Large intestine (tissue), 3 donors: ENCODE data around the gene DSG4. TPM values are rescaled to one million over a fixed set of nuclear protein-coding genes. Genes with fewer than 3 reads are reported as not detected.

Experiments
- DNase-seq, 2 donors: peaks; one replicate each; pipeline versions ENCODE4 v3.0.0 to v3.0.0-alpha.2; 2013
- H3K27ac ChIP-seq: one replicate; pipeline ENCODE4 v1.5.1; 2013; ENCODE audit warnings: low read length
- H3K27me3 ChIP-seq: 2 replicates; pipeline ENCODE4 v1.6.1; 2013; ENCODE audit warnings: low read length; ENCODE audit not compliant: control insufficient read depth, insufficient read depth
- H3K36me3 ChIP-seq: 2 replicates; pipeline ENCODE4 v1.6.1; 2013; ENCODE audit warnings: low read length; ENCODE audit not compliant: control insufficient read depth, insufficient read depth
- H3K4me1 ChIP-seq: one replicate; pipeline ENCODE4 v1.6.1; 2013; ENCODE audit warnings: low read length; ENCODE audit not compliant: control insufficient read depth, insufficient read depth
- H3K4me3 ChIP-seq: one replicate; pipeline ENCODE4 v1.5.1; 2013; ENCODE audit warnings: low read length
- H3K9me3 ChIP-seq: one replicate; pipeline ENCODE4 v1.6.1; 2013; ENCODE audit warnings: mild to moderate bottlenecking, low read depth, low read length, moderate library complexity; ENCODE audit not compliant: control insufficient read depth
- WGBS: methylation state at CpG from one replicate; pipeline ENCODE4 v1.1.5; 2013; ENCODE audit warnings: low lambda C conversion rate; ENCODE audit not compliant: insufficient coverage; 5-methylcytosine and 5-hydroxymethylcytosine counted together
- polyA plus RNA-seq: library from polyadenylated mRNA; unstranded; fragments of 120-200 nt; gene quantifications from one replicate; pipeline ENCODE4 v1.2.1, GENCODE V29; 2013

DSG4 gene
- polyA plus RNA-seq, 1 donor, result 0.04 TPM

DNA sequence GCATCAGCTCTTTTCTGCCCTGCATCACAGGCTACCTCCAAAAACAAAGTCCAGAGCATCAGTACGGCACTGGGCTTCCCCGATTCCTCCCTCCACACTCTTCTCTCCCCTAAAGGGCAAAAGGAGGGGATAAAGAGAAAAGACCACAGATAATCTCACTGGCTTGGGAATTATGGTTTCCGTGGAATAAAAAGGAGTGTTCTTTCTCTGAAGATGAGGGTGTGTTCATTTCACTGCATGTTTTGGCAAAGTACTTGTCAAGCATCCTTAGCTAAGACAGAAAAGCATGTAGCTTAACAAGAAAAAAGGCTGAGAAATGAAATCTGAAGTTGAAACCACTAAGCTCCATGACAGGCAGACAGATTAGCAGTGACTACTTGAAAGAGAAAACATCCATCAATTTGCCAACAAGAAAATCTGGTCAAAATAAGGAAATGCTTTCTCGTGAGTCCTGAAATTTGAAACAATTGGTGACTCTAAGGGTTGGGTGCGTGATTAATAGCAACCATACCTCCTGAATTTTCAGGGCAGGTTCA lies 50.4 kb downstream of the DSG4 start:
- no CpG with 5 or more reads among the region's 5 CpGs for WGBS
- Histone ChIP-seq H3K4me1 (no peaks in the 10 kb centered on the region), H3K4me3 (no peak overlapping the region), H3K27ac (no peak overlapping the region), H3K36me3 (no peaks in the 10 kb centered on the region), H3K9me3 (no peaks in the 10 kb centered on the region), H3K27me3 (no peaks in the 10 kb centered on the region)
- no peak for DNase-seq

DNA sequence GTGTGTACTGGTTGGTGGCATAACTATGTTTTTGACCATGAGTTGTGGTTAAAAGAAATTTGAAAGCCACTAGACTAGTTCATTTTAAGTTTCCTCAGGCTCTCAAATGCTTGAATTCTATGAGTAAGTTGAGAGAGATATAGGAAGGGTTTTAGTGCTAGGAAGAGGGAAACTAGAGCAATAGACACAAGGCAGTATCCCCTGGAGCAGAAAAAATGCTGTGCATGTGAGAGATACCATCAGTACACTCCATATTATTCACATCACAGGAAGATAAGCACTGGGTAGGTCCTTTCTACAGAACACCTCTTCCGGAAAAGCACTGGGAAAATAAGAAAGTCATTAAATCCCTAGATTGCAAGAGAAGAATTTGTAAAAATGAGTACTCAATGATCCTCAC lies 51.6 kb downstream of the DSG4 start:
- DNase-seq, result no peak
- Histone ChIP-seq H3K4me1 (no peaks in the 10 kb centered on the region), H3K27me3 (no peaks in the 10 kb centered on the region), H3K9me3 (no peaks in the 10 kb centered on the region), H3K36me3 (no peaks in the 10 kb centered on the region), H3K4me3 (no peak overlapping the region), H3K27ac (no peak overlapping the region)
- no CpG with 5 or more reads among the region's 1 CpG for WGBS

DNA sequence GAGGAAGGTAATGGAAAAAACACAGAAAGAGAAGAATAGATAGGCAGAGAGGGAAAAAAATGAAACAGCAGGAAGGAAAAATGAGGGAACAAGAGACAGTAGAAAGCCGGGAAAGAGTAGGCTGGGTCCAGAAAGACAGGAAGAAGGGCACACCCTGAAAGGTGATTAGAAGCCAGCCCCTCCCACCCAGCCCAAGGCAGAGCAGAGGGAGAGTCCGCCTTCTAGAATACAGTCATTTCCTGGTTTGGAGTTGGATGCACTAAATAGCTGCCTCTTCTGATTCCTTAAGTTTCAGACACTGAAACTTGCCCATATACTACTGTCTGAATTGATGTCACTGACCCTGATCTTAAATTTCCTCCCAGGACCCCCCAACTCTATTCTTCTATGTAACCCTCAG lies 53.0 kb downstream of the DSG4 start:
- no peaks in the 10 kb centered on the region for H3K4me1 ChIP-seq
- no peak overlapping the region for H3K4me3 ChIP-seq
- H3K36me3 ChIP-seq, result no peaks in the 10 kb centered on the region
- no peak overlapping the region for H3K27ac ChIP-seq
- WGBS, result 0% methylated on average over 1 of the region's 2 CpGs
- no peaks in the 10 kb centered on the region for H3K9me3 ChIP-seq
- DNase-seq, result peak; percentile 48 to 83
- no peaks in the 10 kb centered on the region for H3K27me3 ChIP-seq

DNA sequence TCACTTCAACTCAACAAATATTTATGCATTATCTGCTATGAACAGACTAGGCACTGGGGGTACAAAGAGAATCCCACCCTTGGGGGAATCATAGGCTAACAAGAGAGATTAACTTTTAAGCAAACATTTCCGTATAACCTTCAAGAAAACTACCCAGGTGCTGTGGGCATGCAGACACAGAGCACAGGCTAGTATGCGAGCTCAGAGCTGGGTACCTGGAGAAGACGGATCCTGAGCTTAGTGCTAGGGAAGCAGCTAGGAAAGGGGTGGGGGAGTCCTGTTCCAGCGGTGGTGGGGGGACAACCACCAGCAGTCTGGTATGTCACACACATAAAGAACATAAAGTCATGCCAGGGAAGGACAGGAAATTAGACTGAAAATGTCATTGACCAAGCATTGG lies 53.5 kb downstream of the DSG4 start:
- H3K36me3 ChIP-seq, result no peaks in the 10 kb centered on the region
- H3K4me1 ChIP-seq, result no peaks in the 10 kb centered on the region
- no CpG with 5 or more reads among the region's 4 CpGs for WGBS
- H3K9me3 ChIP-seq, result no peaks in the 10 kb centered on the region
- no peak overlapping the region for H3K27ac ChIP-seq
- H3K27me3 ChIP-seq, result no peaks in the 10 kb centered on the region
- DNase-seq, result no peak
- H3K4me3 ChIP-seq, result no peak overlapping the region

GRCh38 chr18:31430554-31430953 lies 54.0 kb downstream of the DSG4 start:
- no peaks in the 10 kb centered on the region for H3K27me3 ChIP-seq
- H3K9me3 ChIP-seq, result no peaks in the 10 kb centered on the region
- H3K4me3 ChIP-seq, result no peak overlapping the region
- no peaks in the 10 kb centered on the region for H3K36me3 ChIP-seq
- no peak for DNase-seq
- H3K27ac ChIP-seq, result no peak overlapping the region
- no CpG with 5 or more reads among the region's 1 CpG for WGBS
- no peaks in the 10 kb centered on the region for H3K4me1 ChIP-seq

DNA sequence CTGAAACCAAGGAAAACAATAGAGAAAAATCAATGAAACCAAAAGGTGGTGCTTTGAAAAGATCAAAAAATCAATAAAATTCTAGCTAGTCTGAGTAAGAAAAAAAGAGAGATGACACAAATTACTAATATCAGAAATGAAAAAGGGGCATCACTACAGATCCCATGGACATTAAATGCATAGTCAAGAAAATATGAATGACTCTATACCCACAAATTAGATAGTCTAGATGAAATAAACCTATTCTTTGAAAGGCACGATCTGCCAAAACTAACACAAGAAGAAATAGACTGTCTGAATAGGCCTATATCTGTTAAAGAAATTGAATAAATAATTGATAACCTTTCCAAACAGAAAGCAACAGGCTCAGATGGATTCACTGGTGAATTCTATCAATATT lies 55.7 kb downstream of the DSG4 start:
- H3K27me3 ChIP-seq, result no peaks in the 10 kb centered on the region
- no peak overlapping the region for H3K27ac ChIP-seq
- H3K36me3 ChIP-seq, result no peaks in the 10 kb centered on the region
- H3K4me3 ChIP-seq, result no peak overlapping the region
- H3K9me3 ChIP-seq, result no peaks in the 10 kb centered on the region
- 100% methylated on average over 1 of the region's 1 CpG for WGBS
- no peak for DNase-seq
- no peaks in the 10 kb centered on the region for H3K4me1 ChIP-seq

GRCh38 chr18:31436825-31437224 lies 60.2 kb downstream of the DSG4 start:
- Histone ChIP-seq H3K4me1 (no peaks in the 10 kb centered on the region), H3K36me3 (no peaks in the 10 kb centered on the region), H3K27me3 (no peaks in the 10 kb centered on the region), H3K27ac (no peak overlapping the region), H3K9me3 (no peaks in the 10 kb centered on the region), H3K4me3 (no peak overlapping the region)
- no CpG with 5 or more reads among the region's 3 CpGs for WGBS
- DNase-seq, result no peak

- DNase-seq, result no peak
- Histone ChIP-seq H3K27me3 (no peaks in the 10 kb centered on the region), H3K36me3 (no peaks in the 10 kb centered on the region), H3K4me1 (no peaks in the 10 kb centered on the region), H3K9me3 (no peaks in the 10 kb centered on the region), H3K27ac (no peak overlapping the region), H3K4me3 (no peak overlapping the region)
- 88% methylated on average over 1 of the region's 2 CpGs for WGBS
Measured at GRCh38 chr18:31438402-31438801, 61.8 kb downstream of the DSG4 start.

DNA sequence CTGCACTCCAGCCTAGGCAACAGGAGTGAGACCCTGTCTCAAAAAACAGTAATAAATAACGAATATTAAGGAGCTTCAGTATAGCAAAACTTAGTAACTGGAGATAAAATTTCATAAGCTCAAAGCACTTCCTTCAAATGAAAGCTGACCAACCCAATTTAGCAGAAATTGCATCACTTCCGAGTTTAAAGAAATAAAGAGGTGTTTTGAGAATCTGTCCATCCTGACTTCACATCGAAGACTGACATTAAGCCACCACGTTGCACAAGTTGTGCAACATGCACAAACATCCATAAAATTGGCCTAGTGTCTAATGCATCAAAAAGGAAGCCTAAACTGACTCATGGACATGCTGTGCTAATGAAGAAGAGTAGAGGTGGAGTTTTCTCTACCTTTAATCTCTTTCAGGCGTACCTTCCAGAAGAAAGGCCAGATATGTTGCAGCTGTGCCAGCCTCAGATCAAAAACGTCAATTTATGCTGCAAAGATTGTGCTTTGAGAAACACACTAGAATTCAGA lies 63.3 kb downstream of the DSG4 start:
- H3K27me3 ChIP-seq, result no peaks in the 10 kb centered on the region
- H3K4me3 ChIP-seq, result no peak overlapping the region
- H3K36me3 ChIP-seq, result no peaks in the 10 kb centered on the region
- no peak for DNase-seq
- H3K27ac ChIP-seq, result no peak overlapping the region
- no peaks in the 10 kb centered on the region for H3K9me3 ChIP-seq
- H3K4me1 ChIP-seq, result no peaks in the 10 kb centered on the region
- 95% methylated on average over 4 of the region's 6 CpGs for WGBS

DNA sequence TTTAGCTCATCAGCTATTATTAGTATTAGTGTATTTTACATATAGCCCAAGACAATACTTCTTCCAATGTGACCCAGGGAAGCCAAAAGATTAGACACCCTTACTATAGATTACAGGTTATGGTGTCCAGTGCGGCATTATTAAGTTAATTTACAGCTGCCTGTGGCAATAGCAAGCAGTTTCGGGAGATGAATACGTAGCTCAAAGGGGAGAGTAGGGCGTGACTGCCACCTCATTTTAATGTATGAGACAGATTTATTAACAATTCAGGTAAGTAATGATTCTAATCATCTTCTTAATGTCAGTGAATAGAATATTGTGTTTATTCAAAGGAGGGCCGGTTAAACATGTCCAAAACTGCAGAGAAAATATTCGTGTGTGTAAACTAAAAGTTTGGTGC lies 64.2 kb downstream of the DSG4 start:
- Histone ChIP-seq H3K27me3 (no peaks in the 10 kb centered on the region), H3K36me3 (no peaks in the 10 kb centered on the region), H3K27ac (no peak overlapping the region), H3K4me1 (no peaks in the 10 kb centered on the region), H3K4me3 (no peak overlapping the region), H3K9me3 (no peaks in the 10 kb centered on the region)
- WGBS, result 81% methylated on average over 2 of the region's 6 CpGs
- DNase-seq, result no peak

GRCh38 chr18:31441493-31441892 lies 64.9 kb downstream of the DSG4 start:
- DNase-seq, result no peak
- 100% methylated on average over 2 of the region's 4 CpGs for WGBS

More at GRCh38 chr18:31441493-31441892, 64.9 kb downstream of the DSG4 start:
- no peak overlapping the region for H3K27ac ChIP-seq
- no peak overlapping the region for H3K4me3 ChIP-seq
- H3K9me3 ChIP-seq, result no peaks in the 10 kb centered on the region
- H3K36me3 ChIP-seq, result no peaks in the 10 kb centered on the region
- no peaks in the 10 kb centered on the region for H3K4me1 ChIP-seq
- no peaks in the 10 kb centered on the region for H3K27me3 ChIP-seq
